Activated CD4-positive, alpha-beta memory T cell treated with anti-CD3 and anti-CD28 coated beads, Interleukin-2, amount 10 ng/mL, durations not matched to agents 7 days and 5 days (primary cell): ENCODE measurements around the gene KCTD3. TPM values are rescaled to one million over a fixed set of nuclear protein-coding genes. Genes with fewer than 3 reads are reported as not detected.

ENCODE experiments used
- CTCF ChIA-PET: fragments of 350-600 bp; sonication (Branson Sonifier 250); formaldehyde crosslinking; loops from one replicate; lab custom pipeline; 2021; ENCODE audit warnings: antibody characterized with exemption, inconsistent platforms; lab: Charles Lee
- POLR2A ChIA-PET: fragments of 350-600 bp; sonication (Branson Sonifier 250); formaldehyde crosslinking; loops from one replicate; lab custom pipeline; 2021; ENCODE audit warnings: antibody characterized with exemption; lab: Charles Lee
- DNase-seq: peaks from one replicate; pipeline ENCODE4 v3.0.0-alpha.2; 2020
- H3K27ac Mint-ChIP-seq: one replicate; pipeline ENCODE4 v1.8.0; 2021; ENCODE audit warnings: mild to moderate bottlenecking, mixed read lengths
- H3K27me3 Mint-ChIP-seq: one replicate; pipeline ENCODE4 v1.8.0; 2021; ENCODE audit warnings: mixed read lengths
- H3K36me3 Mint-ChIP-seq: one replicate; pipeline ENCODE4 v1.8.0; 2021; ENCODE audit warnings: low read depth, mixed read lengths
- H3K4me1 Mint-ChIP-seq: one replicate; pipeline ENCODE4 v1.8.0; 2021; ENCODE audit warnings: mixed read lengths
- H3K4me3 Mint-ChIP-seq: one replicate; pipeline ENCODE4 v1.8.0; 2021; ENCODE audit warnings: mild to moderate bottlenecking, mixed read lengths
- H3K9me3 Mint-ChIP-seq: one replicate; pipeline ENCODE4 v1.8.0; 2021; ENCODE audit warnings: mixed read lengths
- total RNA-seq, 2 experiments: library from RNA; stranded (reverse); gene quantifications; one replicate each; pipeline ENCODE4 v1.2.3, GENCODE V29; 2021

The KCTD3 gene
- total RNA-seq = 1 to 10 TPM; 3.4 TPM

DNA sequence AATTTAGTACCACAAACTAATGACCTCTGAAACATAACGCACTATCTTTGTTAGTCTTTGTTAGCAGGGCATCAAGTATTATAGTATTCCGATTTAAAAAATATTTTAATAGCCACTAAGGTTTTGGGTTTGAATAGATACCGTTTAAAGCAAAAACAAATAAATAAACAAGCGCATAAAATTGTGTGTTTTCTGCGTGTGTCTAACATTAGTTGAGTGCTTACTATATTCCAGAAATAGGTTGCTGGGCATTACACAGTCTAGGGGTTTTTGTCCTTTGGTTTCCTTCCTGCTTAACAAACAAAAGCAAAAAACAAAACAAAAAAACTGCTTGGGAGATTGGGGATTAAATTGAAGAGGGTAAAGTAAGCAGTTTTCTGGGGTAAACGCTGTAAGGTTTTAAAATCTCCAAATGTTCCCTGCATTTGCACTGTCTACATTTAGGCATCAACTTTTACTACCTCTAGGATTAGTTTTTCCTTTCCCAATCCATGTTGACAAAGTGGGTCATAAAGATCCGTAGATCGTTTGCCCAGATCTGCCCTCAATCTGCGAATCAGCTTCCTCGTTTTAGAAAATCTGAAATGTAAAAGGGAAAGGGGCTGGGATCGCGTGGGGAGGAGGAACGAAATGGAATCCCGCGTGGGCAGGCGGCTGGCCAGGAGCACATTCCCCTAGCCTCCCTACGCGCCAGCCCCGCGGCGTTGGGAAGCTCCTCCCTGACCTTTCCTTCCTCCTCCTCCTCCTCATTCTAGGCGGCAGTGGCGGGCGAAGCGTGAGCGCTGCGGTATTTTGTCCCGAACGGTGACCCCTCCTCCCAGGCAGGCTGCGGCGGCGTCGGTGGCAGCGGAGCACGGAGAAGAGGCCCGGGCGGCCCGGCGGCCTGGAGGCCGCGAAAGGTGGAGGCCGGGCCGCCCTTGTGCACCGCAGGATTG is at the start of gene KCTD3:
Gene KCTD3, plus strand, starts transcription at position 749 of the 935 bp plus-strand sequence. CDS start 382 bp downstream, outside the sequence.
- H3K36me3 Mint-ChIP-seq = no peaks in the 10 kb centered on the region
- H3K27me3 Mint-ChIP-seq = peaks cover 25% of the 10 kb centered on the region
- ChIA-PET POLR2A (interaction anchor here (0.9 kb wide), 1 partner anchor 23 kb away, joined by 3 read pairs; no protein-coding TSS in a partner anchor), CTCF (interaction anchor here (0.6 kb wide), 1 partner anchor 25 kb away, joined by 4 read pairs; no protein-coding TSS in a partner anchor)
- peak within 1 kb of the TSS; percentile 26 for H3K27ac Mint-ChIP-seq
- H3K9me3 Mint-ChIP-seq = no peaks in the 10 kb centered on the region
- H3K4me1 Mint-ChIP-seq = peaks cover 25% of the 10 kb centered on the region
- peak; percentile 47 for DNase-seq
- H3K4me3 Mint-ChIP-seq = peak within 1 kb of the TSS; percentile 82

DNA sequence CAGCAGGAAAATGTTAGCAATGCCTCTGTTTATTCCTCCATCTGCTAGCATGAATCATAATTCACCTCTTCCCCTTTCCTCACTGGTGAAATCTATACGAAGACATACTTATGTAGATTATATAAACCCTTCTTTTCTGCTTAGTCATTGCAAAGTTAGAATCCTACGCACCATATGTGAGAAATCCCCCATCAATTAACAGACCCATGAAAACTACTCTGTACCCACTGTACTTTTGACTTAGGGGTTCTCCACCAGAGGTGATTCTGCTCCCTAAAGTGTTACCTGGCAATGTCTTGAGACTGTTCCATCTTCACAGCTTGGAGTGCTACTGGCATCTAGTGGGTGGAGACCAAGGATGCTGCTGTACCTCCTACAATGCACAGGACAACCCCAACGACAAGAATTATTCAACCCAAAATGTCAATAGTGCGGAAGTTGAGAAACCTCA is 49.6 kb upstream of the KCTD3 start:
- no peak for DNase-seq
- H3K4me3 Mint-ChIP-seq = no peak overlapping the region
- ChIA-PET POLR2A (no interaction called here), CTCF (no interaction called here)
- H3K9me3 Mint-ChIP-seq = no peaks in the 10 kb centered on the region
- no peaks in the 10 kb centered on the region for H3K36me3 Mint-ChIP-seq
- no peaks in the 10 kb centered on the region for H3K4me1 Mint-ChIP-seq
- H3K27ac Mint-ChIP-seq = no peak overlapping the region
- H3K27me3 Mint-ChIP-seq = no peaks in the 10 kb centered on the region

DNA sequence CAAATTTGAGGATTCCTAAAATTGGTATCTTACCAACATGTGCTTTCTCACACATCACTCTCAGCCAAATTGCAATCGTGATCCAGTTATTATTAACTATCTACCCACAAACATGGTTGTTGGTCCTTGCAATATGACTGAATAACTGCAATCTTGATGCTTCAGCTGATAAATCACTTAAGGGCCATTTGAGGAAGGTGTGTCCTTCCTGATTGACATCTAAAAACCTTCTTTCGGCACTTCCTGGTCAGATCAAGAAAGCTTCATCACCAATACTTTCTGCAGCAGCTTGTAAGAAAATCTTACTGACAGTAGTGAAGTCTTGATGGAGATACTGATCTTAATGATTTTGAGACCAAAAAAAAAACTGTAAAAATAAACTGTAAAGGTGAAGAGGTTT is 48.5 kb upstream of the KCTD3 start:
- H3K36me3 Mint-ChIP-seq = no peaks in the 10 kb centered on the region
- H3K4me1 Mint-ChIP-seq = no peaks in the 10 kb centered on the region
- POLR2A ChIA-PET = no interaction called here
- no peaks in the 10 kb centered on the region for H3K9me3 Mint-ChIP-seq
- no peak overlapping the region for H3K27ac Mint-ChIP-seq
- DNase-seq = no peak
- no peak overlapping the region for H3K4me3 Mint-ChIP-seq
- CTCF ChIA-PET = no interaction called here
- H3K27me3 Mint-ChIP-seq = no peaks in the 10 kb centered on the region

DNA sequence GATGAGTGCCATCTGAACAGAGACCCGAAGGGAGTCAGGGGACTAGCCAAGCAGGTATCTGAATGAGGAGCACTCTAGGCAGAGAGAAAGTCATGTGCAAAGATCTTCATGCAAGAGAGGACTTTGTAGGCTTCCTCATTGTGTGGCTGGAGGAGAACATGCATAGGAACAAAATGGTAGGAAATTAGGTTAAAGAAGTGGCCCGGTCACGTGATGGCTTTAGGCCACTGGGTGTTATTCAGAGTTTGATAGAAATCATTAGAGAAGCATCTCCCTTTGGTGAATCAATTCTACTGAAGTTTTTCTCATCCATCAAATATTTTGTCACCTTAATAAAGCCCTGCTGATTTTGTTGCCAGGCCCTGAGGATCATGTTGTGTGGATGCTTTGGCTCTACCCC is 45.8 kb upstream of the KCTD3 start:
- H3K27me3 Mint-ChIP-seq = no peaks in the 10 kb centered on the region
- H3K27ac Mint-ChIP-seq = no peak overlapping the region
- POLR2A ChIA-PET = no interaction called here
- no peaks in the 10 kb centered on the region for H3K9me3 Mint-ChIP-seq
- H3K4me1 Mint-ChIP-seq = no peaks in the 10 kb centered on the region
- DNase-seq = no peak
- H3K36me3 Mint-ChIP-seq = no peaks in the 10 kb centered on the region
- no peak overlapping the region for H3K4me3 Mint-ChIP-seq
- CTCF ChIA-PET = no interaction called here

DNA sequence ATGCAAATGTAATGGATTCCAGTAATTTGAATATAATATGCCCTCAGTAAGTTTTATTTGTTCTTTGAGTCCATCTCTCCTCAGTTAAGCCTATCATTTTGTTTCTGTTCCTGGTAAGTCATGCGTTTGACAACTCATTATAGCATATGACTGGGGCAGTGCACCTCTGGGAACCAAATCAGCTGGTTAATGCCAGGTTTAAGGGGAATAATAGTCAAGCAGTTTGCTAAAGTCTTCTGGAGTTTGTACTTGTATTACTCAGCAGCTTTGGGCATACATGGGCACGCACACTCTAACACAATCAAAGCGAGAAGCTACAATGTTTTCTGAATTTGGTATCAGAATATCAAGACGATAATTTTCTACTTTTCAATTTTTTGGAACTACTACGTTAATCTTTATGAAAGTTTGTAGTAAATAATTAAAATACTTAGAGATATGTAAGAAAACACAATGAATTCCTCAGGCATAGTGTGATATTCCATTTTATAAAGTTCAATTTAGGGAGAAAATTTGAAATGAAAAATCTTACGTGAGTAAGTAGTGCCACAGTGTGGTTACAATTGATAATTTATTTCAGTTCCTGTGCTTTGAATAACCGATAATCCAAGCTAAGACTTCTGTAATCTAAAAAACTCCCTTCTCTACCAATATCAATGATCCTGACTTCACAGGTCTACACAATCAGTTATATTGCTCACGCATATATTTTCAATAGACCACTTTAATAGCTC is 43.8 kb upstream of the KCTD3 start:
- H3K27ac Mint-ChIP-seq = no peak overlapping the region
- H3K4me1 Mint-ChIP-seq = no peaks in the 10 kb centered on the region
- DNase-seq = no peak
- no peaks in the 10 kb centered on the region for H3K9me3 Mint-ChIP-seq
- no peak overlapping the region for H3K4me3 Mint-ChIP-seq
- no peaks in the 10 kb centered on the region for H3K36me3 Mint-ChIP-seq
- H3K27me3 Mint-ChIP-seq = no peaks in the 10 kb centered on the region
- ChIA-PET POLR2A (no interaction called here), CTCF (interaction anchor here (0.6 kb wide), 1 partner anchor 973 kb away, joined by 3 read pairs; no protein-coding TSS in a partner anchor)

DNA sequence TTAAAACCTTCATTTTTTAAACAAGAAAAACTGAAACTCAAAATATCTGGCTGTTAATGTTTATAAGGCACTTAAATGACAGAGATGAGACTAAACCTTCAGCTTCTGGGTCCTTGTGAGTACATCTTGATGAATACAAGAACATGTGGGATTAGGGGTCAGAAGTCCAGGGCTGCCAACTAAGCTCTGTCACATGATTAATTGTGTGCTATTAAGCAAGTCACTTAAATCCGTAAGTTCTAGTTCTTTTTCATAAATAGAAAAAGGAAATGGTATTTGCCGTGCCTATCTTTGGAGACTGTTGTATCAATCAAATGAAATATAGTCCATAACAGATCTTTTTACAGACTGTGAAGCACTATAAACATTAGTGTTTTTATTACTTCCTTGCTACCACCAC is 43.2 kb upstream of the KCTD3 start:
- Mint-ChIP-seq H3K9me3 (no peaks in the 10 kb centered on the region), H3K27me3 (peaks cover 3% of the 10 kb centered on the region), H3K36me3 (no peaks in the 10 kb centered on the region), H3K27ac (no peak overlapping the region), H3K4me3 (no peak overlapping the region), H3K4me1 (no peaks in the 10 kb centered on the region)
- no peak for DNase-seq
- ChIA-PET CTCF (interaction anchor here (0.6 kb wide), 1 partner anchor 973 kb away, joined by 3 read pairs; no protein-coding TSS in a partner anchor), POLR2A (no interaction called here)

DNA sequence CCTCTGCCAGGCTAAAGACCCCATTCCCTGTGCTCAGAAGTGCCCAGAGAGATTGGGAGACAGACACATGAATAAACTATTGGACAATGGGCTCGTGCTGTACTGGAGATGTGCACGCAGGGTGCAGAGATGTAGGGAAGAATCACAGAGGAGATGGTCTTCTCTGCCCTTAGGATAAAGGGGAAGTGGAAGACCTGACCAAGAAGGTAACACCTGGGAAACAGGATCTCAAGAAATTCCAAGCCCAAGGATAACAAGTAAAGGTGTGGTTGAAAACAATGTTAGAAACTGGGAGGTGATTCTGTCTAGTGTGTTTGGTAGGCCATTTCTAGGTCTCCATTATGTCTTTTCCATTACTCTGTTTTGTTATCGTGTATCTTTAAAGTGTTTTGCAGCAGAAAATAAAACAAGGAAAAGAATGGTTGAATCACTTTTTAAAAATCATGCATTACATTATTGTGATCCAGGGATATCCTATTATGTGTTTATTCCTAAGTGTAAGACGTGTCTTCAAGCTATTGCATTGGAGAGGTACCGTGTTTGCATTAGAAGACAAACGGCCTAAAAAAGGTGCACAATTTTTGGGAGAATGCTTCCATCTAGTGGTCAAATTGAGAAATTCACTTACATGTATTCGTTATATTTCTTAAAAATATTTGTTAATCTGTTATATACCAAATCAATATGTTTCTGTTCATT is 40.8 kb upstream of the KCTD3 start:
- Mint-ChIP-seq H3K4me3 (no peak overlapping the region), H3K27ac (no peak overlapping the region), H3K4me1 (peaks cover 2% of the 10 kb centered on the region), H3K36me3 (no peaks in the 10 kb centered on the region), H3K27me3 (peaks cover 5% of the 10 kb centered on the region), H3K9me3 (no peaks in the 10 kb centered on the region)
- no peak for DNase-seq
- ChIA-PET CTCF (interaction anchor here (0.8 to 1.9 kb wide), 4 partner anchors 15 to 1339 kb away, joined by 3 to 7 read pairs (median 5); no protein-coding TSS in a partner anchor), POLR2A (no interaction called here)

DNA sequence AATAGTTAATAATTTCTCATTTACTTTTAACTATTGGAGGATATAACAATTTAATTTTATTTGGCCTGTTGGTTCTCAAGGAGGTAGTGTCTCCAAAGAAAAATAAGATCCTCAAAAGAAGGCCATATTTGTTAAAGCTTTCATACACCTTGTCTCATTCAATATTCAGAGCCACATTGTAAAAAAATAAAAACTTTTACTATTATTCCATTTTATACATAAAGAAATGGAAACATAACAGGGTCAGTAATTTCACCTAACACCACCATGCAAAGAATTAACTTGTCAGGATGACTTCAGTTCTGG is 40.3 kb upstream of the KCTD3 start:
- H3K4me3 Mint-ChIP-seq = no peak overlapping the region
- peaks cover 2% of the 10 kb centered on the region for H3K4me1 Mint-ChIP-seq
- H3K27ac Mint-ChIP-seq = no peak overlapping the region
- POLR2A ChIA-PET = no interaction called here
- DNase-seq = no peak
- H3K27me3 Mint-ChIP-seq = peaks cover 5% of the 10 kb centered on the region
- no peaks in the 10 kb centered on the region for H3K9me3 Mint-ChIP-seq
- H3K36me3 Mint-ChIP-seq = no peaks in the 10 kb centered on the region
- CTCF ChIA-PET = interaction anchor here (0.8 to 1.9 kb wide), 4 partner anchors 14 to 1339 kb away, joined by 3 to 7 read pairs (median 5); no protein-coding TSS in a partner anchor

DNA sequence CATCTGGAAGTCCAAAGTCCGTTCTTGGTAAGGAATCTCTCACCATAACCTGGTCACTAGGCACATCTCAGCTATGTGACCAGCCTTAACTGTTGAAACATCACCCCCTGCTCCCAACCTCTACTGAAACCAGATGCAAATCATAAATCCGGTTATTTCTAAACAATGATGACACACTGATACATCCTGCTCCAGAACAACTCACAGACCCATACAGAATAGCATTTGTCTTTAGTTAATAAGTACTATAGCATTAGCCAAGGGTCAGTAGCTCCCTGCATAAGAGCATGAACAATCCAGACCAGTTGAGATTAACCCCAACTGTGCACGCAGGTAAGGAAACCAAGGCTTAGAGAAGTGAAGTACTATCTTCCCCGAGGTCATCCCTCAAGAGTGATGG is 38.0 kb upstream of the KCTD3 start:
- Mint-ChIP-seq H3K4me1 (peaks cover 2% of the 10 kb centered on the region), H3K27ac (no peak overlapping the region), H3K9me3 (no peaks in the 10 kb centered on the region), H3K4me3 (no peak overlapping the region), H3K27me3 (peaks cover 11% of the 10 kb centered on the region), H3K36me3 (no peaks in the 10 kb centered on the region)
- POLR2A ChIA-PET = no interaction called here
- no peak for DNase-seq
- CTCF ChIA-PET = no interaction called here

DNA sequence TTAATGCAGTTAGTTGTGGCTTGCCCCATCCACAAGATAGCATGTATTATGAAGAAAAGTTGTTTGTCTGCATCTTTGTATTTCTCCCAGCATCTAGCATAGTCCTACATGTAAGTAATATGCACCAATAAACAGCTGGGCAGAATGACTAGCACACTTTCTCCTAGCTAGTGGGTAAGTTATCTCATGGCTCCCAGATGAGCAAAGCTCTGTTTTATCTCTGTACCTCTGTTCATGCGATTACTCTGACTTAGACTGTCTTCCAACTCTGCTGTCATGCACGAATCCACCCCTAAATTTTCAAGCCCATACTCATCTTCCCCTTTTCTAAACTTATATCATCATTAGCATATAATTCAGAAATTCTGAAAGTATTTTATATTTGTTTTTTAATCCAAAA is 37.5 kb upstream of the KCTD3 start:
- peaks cover 2% of the 10 kb centered on the region for H3K4me1 Mint-ChIP-seq
- ChIA-PET POLR2A (no interaction called here), CTCF (no interaction called here)
- H3K9me3 Mint-ChIP-seq = no peaks in the 10 kb centered on the region
- no peak overlapping the region for H3K27ac Mint-ChIP-seq
- no peak for DNase-seq
- no peaks in the 10 kb centered on the region for H3K36me3 Mint-ChIP-seq
- peaks cover 11% of the 10 kb centered on the region for H3K27me3 Mint-ChIP-seq
- H3K4me3 Mint-ChIP-seq = no peak overlapping the region

DNA sequence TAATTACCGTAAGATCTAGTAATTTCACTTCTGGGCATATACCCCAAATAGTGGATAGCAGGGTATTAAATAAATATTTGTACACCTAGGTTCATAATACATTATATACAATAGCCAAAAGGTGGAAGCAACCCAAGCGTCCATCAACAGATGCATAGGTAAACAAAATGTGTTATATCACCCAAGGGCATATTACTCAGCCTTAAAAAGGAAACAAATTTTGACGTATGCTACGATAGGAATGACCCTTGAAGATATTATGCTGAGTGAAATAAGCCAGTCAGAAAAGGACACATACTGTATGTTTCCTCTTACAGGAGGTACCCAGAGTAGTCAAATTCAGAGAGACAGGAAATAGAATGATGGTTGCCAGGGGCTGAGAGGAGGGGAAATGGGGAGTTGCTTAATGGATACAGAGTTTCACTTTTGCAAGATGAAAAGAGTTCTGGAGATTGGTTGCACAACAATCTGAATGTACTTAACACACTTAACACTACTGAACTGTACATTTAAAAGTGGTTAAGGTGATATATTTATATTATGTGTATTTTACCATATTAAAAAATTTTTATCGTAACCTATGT is 36.6 kb upstream of the KCTD3 start:
- no peak overlapping the region for H3K27ac Mint-ChIP-seq
- H3K27me3 Mint-ChIP-seq = peaks cover 17% of the 10 kb centered on the region
- peaks cover 2% of the 10 kb centered on the region for H3K4me1 Mint-ChIP-seq
- ChIA-PET CTCF (no interaction called here), POLR2A (no interaction called here)
- H3K9me3 Mint-ChIP-seq = no peaks in the 10 kb centered on the region
- DNase-seq = no peak
- H3K4me3 Mint-ChIP-seq = no peak overlapping the region
- H3K36me3 Mint-ChIP-seq = no peaks in the 10 kb centered on the region

DNA sequence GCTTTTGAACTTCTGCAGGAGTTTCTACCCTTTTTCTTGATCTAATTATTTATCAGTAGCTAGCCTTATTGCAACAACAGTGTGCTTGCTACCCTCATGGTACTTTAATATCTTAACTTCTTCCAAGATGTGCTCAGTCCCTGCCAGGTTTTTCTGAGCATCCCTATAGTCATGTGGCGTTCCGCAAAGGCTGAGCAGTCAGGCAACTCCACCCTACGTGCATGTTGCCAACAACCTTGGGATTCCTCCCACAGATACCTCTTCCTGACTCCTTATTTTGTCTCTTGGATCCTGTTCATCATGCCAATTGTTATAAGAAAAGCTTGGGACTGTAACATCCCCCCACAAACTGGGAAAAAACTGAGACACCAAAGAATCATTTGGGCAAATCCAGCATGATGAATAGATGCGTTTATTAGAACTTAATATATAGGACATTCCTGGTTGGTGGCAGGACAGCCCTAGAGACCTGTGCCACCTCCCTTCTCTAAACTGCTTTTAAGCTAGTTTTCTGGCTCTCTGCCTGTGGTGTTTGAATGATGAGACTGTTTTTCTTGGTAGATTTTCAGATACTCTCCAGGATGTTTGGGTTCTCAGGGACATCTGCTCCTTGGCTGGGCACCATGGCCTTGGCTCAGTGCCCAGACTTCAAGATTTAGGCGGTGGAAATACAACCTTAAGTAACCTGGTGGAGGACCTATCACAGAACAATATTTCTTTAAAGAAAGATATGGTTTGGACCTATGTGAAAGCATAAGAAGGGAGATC is 27.1 kb upstream of the KCTD3 start:
- POLR2A ChIA-PET = no interaction called here
- peaks cover 11% of the 10 kb centered on the region for H3K4me1 Mint-ChIP-seq
- H3K9me3 Mint-ChIP-seq = no peaks in the 10 kb centered on the region
- DNase-seq = no peak
- no peak overlapping the region for H3K27ac Mint-ChIP-seq
- CTCF ChIA-PET = interaction anchor here (2.0 kb wide), 1 partner anchor 12 kb away, joined by 6 read pairs; no protein-coding TSS in a partner anchor
- H3K27me3 Mint-ChIP-seq = peaks cover 5% of the 10 kb centered on the region
- no peaks in the 10 kb centered on the region for H3K36me3 Mint-ChIP-seq
- H3K4me3 Mint-ChIP-seq = no peak overlapping the region
